ENCODE data around the gene RDH11.

GRCh38 chr14:67674139-67674479, 21.5 kb downstream of the RDH11 start:
- TF ChIP-seq CTCF (conservative IDR thresholded peaks at IDR 0.05; ENCODE audit: low read depth in 2 of 2) (peak; percentile 13 to 37; a peak in 3 of 4 replicates), POLR2AphosphoS5 (IDR thresholded peaks at IDR 0.05; ENCODE audit: low read depth) (no peak), EZH2phosphoT487 (IDR thresholded peaks at IDR 0.05; ENCODE audit: unreplicated experiment) (no peak)
